ENCODE results near the gene PALM2AKAP2.

PALM2AKAP2 gene

DNA sequence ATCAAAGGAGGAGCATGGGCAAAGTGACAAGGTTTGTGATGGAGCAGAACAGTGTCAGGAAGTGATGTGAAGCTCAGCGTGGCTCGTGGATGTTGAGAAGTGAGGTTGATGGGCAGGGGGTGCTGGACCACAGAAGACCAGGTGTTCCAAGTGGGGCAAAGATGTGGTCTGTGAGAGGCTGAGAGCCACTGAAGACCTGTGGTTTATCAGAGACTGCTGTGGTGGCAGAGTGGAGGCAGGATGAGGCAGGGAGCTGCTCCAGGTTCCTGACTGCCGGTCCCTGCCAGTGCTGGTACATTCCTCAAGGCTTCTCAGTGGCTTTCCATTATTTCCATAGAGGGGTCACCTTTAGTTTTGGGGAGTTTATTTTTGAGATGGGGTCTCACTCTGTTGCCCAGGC lies 19.1 kb downstream of the PALM2AKAP2 start:
- no peak overlapping the region for H3K27ac ChIP-seq (ENCODE audit: low read length)
- no peak overlapping the region for H3K4me2 ChIP-seq (ENCODE audit: low read length)
- H3K79me2 ChIP-seq (ENCODE audit: low read length), result no peaks in the 10 kb centered on the region
- peaks cover 18% of the 10 kb centered on the region; the same call in 1 of the 2 replicates for H3K27me3 ChIP-seq (ENCODE audit: low read depth, low read length)
- H3K9ac ChIP-seq (ENCODE audit: low read length), result no peak overlapping the region
- H3K9me3 ChIP-seq (ENCODE audit: insufficient read depth, low read length), result no peaks in the 10 kb centered on the region
- H3K36me3 ChIP-seq (replicated peaks; ENCODE audit: low read depth, low read length), result no peaks in the 10 kb centered on the region
- H4K20me1 ChIP-seq (ENCODE audit: insufficient read depth, low read length), result no peaks in the 10 kb centered on the region
- 0 out of 2 replicates have a peak, but pooled peaks cover 4% of the 10 kb centered on the region for H3K4me1 ChIP-seq (ENCODE audit: low read length)
- TF ChIP-seq CTCF (IDR thresholded peaks at IDR 0.05; ENCODE audit: low read depth, low read length) (no peak), EZH2phosphoT487 (IDR thresholded peaks at IDR 0.05; ENCODE audit: low read depth) (no peak)
- no peak overlapping the region for H3K4me3 ChIP-seq (ENCODE audit: low read length)
- no peak overlapping the region for H2AFZ ChIP-seq (ENCODE audit: low read depth, low read length)

- H3K79me2 ChIP-seq (ENCODE audit: low read length), result no peaks in the 10 kb centered on the region
- peaks cover 22% of the 10 kb centered on the region; the same call in 1 of the 2 replicates for H3K27me3 ChIP-seq (ENCODE audit: low read depth, low read length)
- H3K27ac ChIP-seq (ENCODE audit: low read length), result no peak overlapping the region
Observed at GRCh38 chr9:109799792-109800191, 19.8 kb downstream of the PALM2AKAP2 start.

DNA sequence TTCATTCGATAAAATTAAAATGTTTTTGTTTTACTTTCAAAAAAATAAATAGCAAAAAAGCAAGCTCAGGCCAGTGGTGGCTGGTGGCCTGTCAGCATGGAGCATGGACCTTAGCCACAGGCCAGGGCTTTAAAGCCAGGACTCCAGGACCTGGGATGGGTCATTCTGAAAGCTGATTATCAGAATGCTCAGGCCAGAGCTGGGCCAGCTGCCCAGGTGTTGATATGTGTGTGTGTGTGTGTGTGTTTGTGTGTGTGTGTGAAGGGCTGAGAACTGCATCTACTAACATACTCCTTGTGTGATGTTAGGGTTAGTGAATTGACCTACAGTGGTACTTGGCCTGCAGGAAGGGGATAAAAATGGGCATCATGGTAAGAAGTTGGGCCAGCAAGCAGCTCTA lies 21.5 kb downstream of the PALM2AKAP2 start:
- H3K27me3 ChIP-seq (ENCODE audit: low read depth, low read length), result peaks cover 36% of the 10 kb centered on the region
- H3K4me2 ChIP-seq (ENCODE audit: low read length), result no peak overlapping the region
- no peak overlapping the region for H3K27ac ChIP-seq (ENCODE audit: low read length)
- H3K9ac ChIP-seq (ENCODE audit: low read length), result no peak overlapping the region
- H4K20me1 ChIP-seq (ENCODE audit: insufficient read depth, low read length), result no peaks in the 10 kb centered on the region
- H3K4me3 ChIP-seq (ENCODE audit: low read length), result no peak overlapping the region
- H3K36me3 ChIP-seq (replicated peaks; ENCODE audit: low read depth, low read length), result no peaks in the 10 kb centered on the region
- no peaks in the 10 kb centered on the region for H3K9me3 ChIP-seq (ENCODE audit: insufficient read depth, low read length)
- 0 out of 2 replicates have a peak, but pooled peaks cover 4% of the 10 kb centered on the region for H3K4me1 ChIP-seq (ENCODE audit: low read length)
- H2AFZ ChIP-seq (ENCODE audit: low read depth, low read length), result no peak overlapping the region
- no peaks in the 10 kb centered on the region for H3K79me2 ChIP-seq (ENCODE audit: low read length)
- no peak for TF ChIP-seq EZH2phosphoT487 (IDR thresholded peaks at IDR 0.05; ENCODE audit: low read depth)
- TF ChIP-seq CTCF (IDR thresholded peaks at IDR 0.05; ENCODE audit: low read depth, low read length), result no peak

More at GRCh38 chr9:109799792-109800191, 19.8 kb downstream of the PALM2AKAP2 start:
- H3K9me3 ChIP-seq (ENCODE audit: insufficient read depth, low read length), result no peaks in the 10 kb centered on the region
- no peak overlapping the region for H2AFZ ChIP-seq (ENCODE audit: low read depth, low read length)
- H3K9ac ChIP-seq (ENCODE audit: low read length), result no peak overlapping the region
- no peaks in the 10 kb centered on the region for H3K36me3 ChIP-seq (replicated peaks; ENCODE audit: low read depth, low read length)
- TF ChIP-seq CTCF (IDR thresholded peaks at IDR 0.05; ENCODE audit: low read depth, low read length) (no peak), EZH2phosphoT487 (IDR thresholded peaks at IDR 0.05; ENCODE audit: low read depth) (no peak)
- H3K4me2 ChIP-seq (ENCODE audit: low read length), result no peak overlapping the region
- H3K4me1 ChIP-seq (ENCODE audit: low read length), result 0 out of 2 replicates have a peak, but pooled peaks cover 4% of the 10 kb centered on the region
- no peaks in the 10 kb centered on the region for H4K20me1 ChIP-seq (ENCODE audit: insufficient read depth, low read length)
- H3K4me3 ChIP-seq (ENCODE audit: low read length), result no peak overlapping the region

DNA sequence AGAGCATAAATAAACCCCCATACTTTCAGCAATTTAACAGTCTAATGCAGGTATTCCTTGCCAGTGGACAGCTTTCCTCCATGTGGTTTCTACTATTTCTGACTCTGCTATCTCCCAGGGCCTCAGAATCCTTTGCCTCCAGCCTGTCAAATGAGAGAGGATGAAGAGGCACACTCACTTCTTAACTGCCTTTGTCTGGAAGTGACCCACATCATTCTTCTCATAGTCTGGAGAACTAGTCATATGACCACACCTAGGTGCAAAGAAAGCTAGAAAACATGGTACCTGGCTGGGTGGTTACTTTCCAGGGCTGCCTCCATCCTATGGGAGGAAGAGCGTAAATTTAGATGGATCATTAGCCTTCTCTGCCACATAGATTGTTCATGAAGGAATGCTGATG lies 22.5 kb downstream of the PALM2AKAP2 start:
- H3K9me3 ChIP-seq (ENCODE audit: insufficient read depth, low read length), result no peaks in the 10 kb centered on the region
- no peaks in the 10 kb centered on the region for H3K36me3 ChIP-seq (replicated peaks; ENCODE audit: low read depth, low read length)
- no peaks in the 10 kb centered on the region for H4K20me1 ChIP-seq (ENCODE audit: insufficient read depth, low read length)
- no peaks in the 10 kb centered on the region for H3K79me2 ChIP-seq (ENCODE audit: low read length)
- H2AFZ ChIP-seq (ENCODE audit: low read depth, low read length), result no peak overlapping the region
- no peak overlapping the region for H3K4me3 ChIP-seq (ENCODE audit: low read length)
- no peak for TF ChIP-seq EZH2phosphoT487 (IDR thresholded peaks at IDR 0.05; ENCODE audit: low read depth)
- TF ChIP-seq CTCF (IDR thresholded peaks at IDR 0.05; ENCODE audit: low read depth, low read length), result no peak
- H3K27me3 ChIP-seq (ENCODE audit: low read depth, low read length), result peaks cover 36% of the 10 kb centered on the region
- H3K27ac ChIP-seq (ENCODE audit: low read length), result no peak overlapping the region
- no peak overlapping the region for H3K9ac ChIP-seq (ENCODE audit: low read length)
- no peak overlapping the region for H3K4me2 ChIP-seq (ENCODE audit: low read length)
- H3K4me1 ChIP-seq (ENCODE audit: low read length), result no peaks in the 10 kb centered on the region
